B cell (primary cell): ENCODE results near the gene ZSCAN31.

Experiments used
- EZH2 ChIP-seq: IDR thresholded peaks from 2 replicates; pipeline ENCODE4 v1.6.1; 2012; ENCODE audit warnings: borderline replicate concordance, low read depth, mild to moderate bottlenecking, moderate library complexity, low read length; ENCODE audit not compliant: insufficient read depth, poor library complexity, severe bottlenecking
- TF ChIP-seq, protein P1 (sequence below): fragments of 200-600 bp; IDR thresholded peaks from one replicate; pipeline ENCODE4 v1.8.0; 2022; ENCODE audit warnings: antibody characterized with exemption, mild to moderate bottlenecking

DNA sequence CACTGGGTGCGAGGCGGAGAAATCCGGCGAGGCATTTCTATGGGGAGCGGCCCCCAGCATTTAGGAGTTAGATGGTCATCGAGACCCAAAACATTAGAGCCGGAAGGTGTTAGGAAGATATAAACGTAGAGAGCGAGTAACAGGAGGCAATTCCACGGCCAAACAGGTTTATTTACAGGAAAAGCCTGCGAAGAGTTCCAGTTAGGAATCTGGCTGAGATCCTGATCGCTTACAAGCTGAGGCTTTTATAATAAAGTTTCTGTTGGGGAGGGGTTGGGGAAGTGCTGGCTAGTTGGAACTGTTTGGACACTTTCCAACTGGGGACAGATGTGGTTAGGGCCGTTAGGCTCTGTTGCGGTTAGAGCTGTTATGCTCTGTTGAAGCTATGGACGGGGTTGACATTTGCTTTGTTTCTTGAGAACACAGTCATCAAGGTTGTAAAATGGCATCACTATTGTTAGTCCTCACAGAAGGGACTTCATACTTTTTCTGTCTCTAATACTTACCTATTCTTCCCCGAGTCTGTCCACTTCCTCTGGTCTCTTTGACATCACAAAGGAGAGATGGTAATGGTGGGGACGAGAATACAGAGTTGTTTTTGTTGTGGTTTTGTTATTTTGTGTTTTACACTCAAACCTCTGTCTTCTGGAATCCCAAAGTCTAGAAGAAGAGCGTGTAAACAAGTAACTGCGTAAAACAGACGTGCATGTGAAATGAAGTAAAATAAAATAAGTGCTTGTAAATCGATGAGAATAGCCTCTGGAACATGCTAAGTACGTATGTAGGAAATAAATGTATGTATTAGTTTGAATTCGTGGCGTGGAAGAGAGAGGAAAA is 554 bp upstream of the ZSCAN31 start:
- TF ChIP-seq, protein P1, sequence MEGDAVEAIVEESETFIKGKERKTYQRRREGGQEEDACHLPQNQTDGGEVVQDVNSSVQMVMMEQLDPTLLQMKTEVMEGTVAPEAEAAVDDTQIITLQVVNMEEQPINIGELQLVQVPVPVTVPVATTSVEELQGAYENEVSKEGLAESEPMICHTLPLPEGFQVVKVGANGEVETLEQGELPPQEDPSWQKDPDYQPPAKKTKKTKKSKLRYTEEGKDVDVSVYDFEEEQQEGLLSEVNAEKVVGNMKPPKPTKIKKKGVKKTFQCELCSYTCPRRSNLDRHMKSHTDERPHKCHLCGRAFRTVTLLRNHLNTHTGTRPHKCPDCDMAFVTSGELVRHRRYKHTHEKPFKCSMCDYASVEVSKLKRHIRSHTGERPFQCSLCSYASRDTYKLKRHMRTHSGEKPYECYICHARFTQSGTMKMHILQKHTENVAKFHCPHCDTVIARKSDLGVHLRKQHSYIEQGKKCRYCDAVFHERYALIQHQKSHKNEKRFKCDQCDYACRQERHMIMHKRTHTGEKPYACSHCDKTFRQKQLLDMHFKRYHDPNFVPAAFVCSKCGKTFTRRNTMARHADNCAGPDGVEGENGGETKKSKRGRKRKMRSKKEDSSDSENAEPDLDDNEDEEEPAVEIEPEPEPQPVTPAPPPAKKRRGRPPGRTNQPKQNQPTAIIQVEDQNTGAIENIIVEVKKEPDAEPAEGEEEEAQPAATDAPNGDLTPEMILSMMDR, result no peak
- no peak for TF ChIP-seq EZH2
